Bone marrow (tissue), 2 donors: ENCODE results near the gene ZNF740.

ENCODE experiments used
- DNase-seq, 2 donors: peaks; one replicate each; lab custom pipeline; 2025; lab: John Stamatoyannopoulos, UW

The ZNF740 gene

DNA sequence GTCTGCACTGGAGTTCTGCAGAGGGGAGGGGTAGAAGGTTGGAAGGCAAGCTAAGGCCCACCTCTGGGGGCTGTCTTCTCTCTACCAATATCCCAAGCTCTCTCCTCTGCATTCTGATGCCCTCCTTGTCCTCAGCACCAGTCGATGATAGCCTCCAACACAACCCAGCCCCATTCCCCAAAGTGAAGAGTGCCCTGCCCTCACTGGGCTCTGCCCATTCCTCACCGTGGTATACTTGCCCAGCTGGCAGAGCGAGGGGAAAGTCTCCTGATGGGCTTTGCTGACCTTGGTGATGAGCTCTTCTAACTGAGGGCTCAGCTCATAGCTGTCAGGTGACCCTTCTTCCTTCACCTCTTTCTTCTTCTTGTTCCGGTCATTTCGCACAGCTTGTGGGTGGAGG lies 33.7 kb downstream of the ZNF740 start:
- DNase-seq, result no peak

DNA sequence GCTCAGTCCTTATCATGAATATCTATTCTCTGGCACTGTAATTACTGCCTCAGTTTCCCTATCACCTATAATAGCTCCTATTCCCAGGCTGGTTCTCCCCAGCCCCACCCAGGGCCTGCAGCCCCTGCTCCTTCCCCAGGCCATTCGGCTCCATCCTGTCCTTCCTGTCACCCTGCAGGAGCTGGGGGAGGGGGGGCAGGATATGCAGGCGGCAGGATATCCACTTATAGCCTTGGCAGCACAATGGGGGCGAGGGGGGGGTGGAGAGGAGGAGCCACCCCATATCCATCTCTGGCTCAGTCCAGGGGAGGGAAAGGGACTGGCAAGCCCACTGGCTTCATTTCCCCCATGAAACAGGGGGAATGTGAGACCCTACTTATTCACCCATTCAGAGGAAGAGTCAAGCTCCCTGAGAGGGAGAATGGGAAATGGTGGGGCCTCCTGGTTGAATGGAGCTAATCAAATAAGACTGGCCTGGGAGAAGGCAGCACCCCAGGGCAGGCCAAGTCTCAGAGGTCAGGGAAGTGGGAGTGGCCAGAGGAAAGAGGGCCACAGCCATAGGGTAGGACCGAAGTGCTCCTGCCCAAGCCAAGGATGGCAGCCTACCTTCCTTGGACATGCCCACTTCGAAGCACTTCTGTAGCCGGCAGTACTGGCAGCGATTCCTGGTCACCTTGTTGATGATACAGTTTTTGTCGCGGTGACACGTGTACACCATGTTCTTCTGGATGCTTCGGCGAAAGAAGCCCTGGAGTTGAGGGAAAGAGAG lies 34.3 kb downstream of the ZNF740 start:
- no peak for DNase-seq

DNA sequence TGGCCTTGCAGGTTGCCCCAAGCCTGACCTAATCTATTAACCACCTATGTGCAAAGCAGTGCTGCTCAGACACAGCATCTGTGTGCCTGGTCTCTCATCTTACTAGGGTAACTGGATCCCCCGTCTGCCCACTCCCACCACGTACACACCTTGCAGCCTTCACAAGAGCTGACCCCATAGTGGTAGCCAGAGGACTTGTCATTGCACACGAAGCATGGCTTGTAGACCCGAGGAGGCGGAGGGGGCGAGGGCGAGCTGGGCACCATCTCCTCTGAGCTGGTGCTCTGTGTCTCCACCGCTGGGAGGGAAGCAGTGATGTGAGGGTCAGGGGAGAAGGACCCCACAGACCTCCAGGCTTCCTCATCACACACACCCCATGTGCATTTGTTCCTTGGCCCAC lies 35.0 kb downstream of the ZNF740 start:
- no peak for DNase-seq

DNA sequence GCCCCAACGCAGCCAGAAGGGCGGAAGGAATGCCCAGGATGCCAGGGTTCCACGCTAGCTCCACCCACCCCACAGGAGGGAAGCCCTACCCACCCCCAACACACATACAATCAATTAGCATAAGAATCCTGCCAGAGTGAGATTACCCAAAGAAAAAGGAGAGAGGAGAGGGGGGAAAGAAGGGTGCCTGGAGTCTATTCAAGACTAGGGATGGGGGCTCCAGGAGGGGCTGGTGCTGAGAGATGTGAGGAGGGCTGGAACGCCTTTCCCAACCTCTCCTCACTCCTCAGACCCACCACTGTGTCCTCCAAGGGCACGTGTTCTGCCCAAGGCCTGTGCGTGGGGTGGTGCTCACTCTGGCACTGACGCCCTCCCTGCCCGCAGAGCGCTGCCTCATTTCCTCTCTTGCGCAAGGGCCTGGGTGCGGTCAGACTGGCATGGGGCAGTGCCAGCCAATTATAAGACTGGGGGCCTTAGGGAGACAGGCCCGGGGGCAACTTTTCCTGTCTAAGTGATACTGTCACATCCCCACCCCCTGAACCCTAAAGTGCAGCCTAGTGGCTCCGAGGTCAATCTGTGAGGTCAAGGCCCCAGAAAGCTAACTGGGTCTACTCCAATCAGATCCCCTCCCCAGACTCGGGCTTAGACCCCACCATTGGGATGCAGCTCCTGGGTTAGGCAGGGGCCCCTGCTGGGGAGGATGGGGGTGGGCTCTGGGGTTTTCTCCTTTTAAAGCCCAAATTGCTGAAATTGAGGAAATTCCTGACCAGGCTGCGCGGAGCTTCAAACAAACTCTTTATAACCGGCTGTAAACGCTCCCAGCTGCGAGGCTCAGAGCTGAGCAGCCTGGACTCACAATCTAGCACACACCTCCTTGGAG lies 36.8 kb downstream of the ZNF740 start:
- DNase-seq, result peak; percentile 34 to 58

DNA sequence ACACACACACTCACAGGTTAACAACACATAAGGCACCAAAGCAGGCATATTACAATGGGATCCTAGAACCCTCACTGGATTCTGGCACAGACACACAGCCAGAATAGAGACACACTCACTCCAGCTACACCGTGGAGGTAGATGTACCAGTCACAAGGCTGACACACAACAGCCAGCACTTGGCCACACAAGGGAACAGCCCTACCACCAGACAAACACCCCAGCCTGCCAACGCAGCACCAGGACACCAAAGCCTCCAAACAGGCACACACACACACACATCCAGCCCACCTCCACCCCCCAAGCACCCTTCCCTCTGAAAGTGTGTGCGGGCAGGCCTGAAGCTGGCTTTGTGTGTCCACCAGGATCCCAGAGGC lies 37.4 kb downstream of the ZNF740 start:
- DNase-seq, result no peak

DNA sequence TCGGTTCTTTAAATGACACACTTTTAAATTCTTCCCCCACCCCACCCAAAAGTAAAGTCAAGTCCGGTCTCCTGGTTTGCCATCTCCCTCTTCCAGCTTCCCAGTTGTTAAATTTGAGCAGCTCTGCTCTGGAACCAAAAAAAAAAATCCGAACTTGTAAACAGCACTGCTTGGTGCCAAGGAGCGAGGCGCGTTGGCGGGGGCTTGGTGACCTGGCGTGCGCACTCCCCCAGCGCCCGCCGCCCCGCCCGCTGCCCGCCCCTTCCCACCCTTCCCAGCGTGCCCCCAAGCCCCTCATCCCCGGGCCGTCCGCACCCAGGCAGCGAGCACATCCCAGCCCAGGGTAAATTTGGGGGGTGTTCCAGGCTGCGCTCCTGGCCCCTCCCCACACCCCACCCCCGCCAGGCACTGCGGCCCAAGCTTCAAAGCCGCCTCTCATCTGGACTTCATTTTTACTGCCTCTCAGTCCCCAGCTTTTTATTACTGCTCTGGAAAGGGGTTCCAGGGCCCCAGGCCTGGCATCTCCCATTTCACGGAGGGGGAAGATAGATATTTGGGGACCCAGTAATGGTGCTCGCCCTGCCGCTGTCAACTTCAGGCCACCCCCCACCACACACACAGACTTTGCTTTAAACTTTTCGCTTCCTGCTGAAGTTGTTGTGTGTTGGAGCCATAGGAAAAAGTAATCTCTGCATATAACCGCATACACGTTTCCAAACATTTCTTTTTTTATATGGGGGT lies 38.2 kb downstream of the ZNF740 start:
- DNase-seq, result no peak

DNA sequence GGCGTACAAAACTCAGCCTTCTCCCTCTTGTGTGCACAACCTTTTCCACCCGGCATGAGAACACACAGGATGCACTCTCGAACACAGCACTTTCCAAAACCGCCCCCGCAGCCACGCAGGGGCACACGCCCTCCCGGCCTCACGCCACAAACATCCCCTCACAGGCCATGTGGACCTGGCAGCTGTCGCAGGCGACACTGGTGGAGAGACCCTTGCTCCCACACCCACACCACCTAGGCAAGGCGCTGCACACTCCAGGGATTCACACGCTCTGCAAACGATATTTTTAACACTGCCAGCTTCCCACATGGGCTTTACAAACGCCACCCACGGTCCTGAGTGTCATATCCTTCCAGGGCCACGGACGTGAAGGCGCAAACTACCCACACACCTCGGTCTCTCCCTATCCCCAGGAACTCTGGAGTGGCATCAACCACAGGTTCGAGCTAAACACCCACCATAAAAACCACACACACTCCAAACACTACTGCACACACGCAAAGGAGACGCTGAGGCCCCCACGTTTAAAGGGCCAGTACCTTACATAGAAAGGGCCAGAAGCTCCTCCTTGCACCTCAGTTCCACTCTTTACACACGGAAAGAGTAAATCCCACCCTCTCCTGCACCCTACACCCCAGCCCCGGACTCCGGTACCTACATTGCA lies 38.9 kb downstream of the ZNF740 start:
- DNase-seq, result no peak

DNA sequence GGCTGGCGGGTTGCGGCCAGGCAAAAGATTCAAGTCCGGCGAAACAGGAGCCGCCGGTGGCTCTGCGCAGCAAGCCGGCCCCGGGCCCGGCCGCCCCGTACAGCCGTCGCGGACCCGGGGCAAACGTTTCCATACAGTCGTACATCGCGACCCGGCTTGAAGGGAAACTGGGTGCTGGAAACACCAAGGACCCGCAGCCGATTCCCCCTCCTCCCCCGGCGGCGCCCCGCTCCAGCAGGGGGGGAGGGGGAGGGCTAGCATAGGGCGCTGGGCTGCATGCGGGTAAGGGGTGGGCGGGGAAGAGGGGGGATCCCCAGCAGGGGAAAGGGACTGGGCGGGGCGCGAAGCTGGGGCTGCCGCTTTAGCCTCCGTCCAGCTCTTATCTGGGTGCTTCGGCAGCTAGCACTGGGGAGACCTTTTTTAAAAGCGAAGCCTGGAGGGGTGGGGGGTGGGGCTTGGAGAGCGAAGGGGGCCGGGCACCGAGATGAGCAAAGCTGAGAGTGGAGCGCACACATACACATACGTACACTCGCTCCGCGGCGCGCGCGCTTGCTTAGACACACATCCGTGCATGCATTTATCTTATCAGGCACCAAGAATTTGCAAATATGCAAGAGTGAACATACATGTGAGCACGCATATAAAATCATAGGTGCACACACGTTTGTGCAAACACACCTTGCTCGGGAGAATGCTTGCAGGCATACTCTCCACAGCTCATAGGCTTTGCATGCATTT lies 39.6 kb downstream of the ZNF740 start:
- DNase-seq, result peak; percentile 21 to 54

DNA sequence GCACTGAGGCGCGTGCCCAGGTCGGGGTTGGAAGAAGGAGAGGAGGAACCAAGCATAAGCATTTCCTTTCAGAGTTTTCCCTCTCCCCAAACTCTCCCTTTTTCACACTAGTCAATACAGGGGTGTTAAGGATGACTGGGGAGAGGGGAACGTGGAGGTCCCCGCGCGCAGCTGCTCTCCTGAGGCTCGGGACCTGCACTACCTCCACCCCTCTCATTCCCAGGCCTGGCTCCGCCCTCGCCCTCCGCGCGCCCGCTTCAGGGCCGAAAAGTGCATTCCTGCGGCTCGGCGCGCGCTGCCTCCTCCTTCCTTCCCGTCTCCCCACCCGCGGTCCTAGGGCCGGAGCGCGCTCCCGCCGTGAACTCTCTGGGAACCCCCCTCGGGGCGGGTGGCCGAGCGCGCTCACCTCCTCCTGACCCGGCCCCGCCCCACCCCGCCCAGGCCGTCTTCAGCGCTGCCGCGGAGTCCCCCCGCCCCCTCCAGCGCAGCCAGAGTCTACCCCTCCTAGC lies 40.2 kb downstream of the ZNF740 start:
- DNase-seq, result peak; percentile 77 to 86

DNA sequence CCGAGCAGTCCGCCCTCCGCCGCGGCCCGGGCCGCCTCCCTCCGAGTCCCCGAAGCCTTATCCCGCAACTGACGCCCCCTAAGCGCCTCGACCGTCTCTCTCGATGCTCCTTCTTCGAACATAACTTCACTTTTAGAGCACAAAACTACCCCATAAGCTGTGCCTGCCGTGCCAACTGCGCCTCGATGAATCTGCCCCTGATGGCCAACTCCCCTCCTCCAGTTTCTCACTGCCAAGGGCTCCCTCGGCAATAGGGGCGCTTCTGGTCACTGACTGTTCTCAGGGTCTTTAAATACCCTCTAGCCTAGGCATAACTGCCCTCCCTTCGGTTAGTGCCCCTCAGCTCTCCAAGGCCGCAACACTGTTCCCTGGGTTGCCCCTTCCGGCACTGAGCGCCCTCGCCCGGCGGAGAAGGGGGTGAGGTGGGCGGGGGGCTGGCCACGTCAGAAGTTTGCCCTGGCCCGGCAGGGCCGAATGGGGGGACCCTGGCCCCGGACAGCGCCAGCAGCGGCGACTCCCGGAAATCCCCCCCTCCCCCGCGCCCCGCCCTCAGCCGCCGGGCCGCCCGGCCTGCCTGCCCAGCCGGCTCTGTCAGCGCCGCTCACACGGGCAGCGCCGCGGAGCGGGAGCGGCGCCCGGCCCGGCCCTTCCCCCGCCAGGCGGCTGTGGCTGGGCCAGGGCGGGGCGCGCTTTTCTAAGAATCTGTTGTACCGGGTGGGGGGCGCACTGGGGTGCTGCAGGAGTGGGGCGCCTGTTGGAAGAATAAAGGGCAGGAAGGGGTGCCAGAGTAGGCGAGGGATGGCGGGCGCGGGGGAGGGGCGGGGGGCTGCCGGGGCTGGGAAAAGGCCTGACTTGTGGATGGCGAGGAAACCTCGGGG lies 40.9 kb downstream of the ZNF740 start:
- peak; percentile 59 to 86 for DNase-seq

DNA sequence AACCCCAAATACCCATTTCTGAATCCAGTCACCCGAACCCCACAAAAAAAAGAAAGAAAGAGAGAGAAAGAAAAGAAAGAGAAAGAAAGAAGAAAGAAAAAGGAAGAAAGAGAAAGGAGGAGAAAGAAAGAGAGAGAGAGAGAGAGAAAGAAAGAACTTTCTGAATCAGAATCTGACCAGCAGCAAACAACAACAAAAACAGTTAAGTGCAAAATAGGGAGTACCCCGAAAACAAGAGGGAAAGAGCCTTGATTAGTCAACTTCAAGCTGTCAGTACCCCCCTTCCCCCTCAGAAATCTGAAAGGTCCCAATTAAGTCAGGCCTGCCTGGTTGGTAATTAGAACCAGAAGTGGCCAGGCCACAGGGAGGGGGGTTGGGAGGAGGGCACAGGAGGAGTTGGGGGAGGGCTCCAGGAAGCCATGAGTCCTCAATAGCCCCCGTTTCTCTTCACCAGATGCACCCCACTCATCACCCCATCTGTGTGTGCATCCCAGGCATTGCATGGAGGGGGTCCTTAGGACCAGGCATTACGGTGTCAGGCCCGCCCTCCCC lies 41.7 kb downstream of the ZNF740 start:
- DNase-seq, result no peak

DNA sequence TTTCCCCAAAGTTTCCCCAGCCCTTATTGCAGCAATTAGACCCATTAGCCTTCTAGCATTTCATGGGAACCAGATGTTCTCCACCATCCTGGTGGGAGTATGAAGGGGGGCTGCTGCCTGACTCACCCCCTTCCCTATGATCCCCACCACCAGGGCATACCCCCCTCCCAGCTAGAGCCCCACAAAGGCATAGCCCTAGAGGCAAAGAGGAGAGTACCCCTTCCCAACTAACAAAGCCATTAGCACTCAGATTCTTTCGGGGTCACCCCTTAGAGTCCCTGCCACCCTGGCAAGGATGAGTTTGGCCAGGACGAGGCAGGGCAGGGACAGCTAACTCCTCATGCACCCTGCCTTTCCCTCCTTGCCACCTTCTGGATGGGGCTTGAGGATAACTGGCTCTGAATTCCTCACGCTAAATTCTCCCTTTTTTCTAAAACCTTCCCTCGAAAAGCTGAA lies 42.3 kb downstream of the ZNF740 start:
- no peak for DNase-seq

DNA sequence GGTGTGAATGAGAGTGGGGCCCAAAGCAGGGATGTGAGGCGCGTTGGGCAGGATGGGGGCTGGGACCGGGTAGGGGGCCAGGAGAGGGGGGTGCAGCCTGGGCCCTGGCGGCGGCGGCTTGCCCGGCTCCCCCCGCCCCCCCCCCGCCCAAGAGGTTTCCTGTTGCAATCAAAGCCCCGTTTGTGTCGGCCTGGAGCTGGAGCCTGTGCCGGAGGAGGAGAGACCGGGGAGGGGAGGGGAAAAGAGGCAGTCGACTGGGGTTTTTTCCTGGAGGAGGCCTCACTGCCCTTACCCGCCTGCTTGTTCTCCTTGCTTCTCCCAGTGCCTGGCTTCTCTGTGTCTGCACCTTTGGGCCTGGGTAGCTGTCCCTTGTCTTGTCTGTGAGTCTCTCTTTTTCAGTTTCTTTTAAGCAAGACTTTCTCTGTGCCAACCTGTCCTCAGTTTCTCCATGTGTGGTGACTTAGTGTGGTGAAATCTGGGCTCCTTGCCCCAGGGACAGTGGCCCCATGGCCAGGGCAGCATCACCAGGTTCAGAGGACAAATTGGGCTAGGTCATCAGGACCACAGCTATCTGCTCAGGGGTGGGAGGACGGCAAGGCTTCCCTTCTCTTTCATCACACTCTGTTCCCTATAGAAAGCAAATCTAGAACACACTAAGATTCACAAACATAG lies 43.0 kb downstream of the ZNF740 start:
- DNase-seq, result peak in 1 of 2 donors; percentile 16

DNA sequence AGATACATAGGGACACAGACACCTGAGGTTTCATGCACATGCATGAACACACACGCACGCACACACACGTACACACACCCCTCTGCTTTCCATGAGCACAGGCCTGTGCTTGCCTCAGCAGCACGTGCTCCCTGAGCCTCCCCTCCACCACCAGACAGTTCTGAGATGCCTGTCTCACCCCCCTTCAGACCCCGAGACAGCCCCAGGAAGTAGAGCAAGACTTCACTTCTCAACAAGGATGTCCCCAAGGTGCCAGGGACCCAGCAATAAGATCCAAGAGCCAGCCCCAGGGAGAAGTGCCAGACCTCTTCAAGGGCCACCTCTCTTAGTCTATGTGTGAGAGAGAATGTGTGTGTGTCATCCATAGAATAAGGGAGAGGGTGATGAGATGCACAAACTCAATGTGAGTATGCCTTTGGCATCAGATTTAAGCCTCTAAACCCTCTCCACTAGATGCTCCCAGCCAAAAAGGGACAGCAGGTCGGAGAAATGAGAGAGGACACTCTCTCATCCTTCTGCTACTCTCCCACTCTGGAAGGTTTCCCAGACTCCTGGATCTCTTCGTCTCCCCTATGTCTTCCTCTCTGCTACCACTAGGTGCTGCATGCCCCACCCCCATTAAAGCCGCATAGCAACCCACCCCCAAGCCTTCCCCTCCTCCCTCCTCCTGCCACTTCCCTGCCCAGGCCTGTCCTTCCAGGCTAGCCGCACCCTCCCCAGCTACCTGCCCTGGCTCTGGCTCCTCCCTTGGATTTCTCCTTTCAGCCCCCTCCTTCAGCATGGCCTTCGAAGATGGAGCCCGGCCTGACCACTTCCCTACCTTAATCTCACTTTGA lies 43.8 kb downstream of the ZNF740 start:
- DNase-seq, result no peak

DNA sequence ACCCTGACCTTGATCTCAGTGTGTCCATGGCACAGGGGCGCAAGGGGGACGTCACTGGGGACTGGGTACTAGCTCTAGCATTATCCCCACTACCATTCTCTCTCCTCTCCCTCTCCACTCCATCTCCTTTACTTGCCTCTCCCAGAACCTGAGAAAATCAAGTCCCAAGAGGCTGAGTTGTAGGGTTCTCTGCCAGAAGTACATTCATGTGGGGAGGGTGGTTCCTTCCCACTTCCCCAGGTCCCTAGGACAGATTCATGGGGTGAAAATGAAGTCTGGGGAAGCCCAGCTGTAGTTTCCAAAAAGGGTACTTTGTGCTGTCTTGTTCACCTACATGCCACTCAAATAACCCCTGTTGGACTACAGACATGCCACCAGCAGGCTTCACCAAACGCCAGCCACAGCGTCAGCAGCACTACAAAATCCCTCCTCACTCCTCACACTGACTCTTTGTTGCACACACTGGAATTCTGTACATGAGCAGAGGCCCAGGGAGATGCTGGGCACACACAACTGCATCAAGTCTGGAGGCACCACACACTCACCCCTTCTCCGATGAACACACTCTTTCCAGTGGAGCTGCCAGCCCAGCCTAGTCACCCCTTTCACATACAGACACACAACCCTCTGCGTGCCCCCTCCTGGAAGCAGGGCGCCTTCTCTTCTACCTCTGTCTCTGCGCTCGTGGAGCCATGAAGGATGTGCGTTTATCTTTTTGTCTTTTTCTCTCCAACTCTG lies 44.5 kb downstream of the ZNF740 start:
- no peak for DNase-seq

DNA sequence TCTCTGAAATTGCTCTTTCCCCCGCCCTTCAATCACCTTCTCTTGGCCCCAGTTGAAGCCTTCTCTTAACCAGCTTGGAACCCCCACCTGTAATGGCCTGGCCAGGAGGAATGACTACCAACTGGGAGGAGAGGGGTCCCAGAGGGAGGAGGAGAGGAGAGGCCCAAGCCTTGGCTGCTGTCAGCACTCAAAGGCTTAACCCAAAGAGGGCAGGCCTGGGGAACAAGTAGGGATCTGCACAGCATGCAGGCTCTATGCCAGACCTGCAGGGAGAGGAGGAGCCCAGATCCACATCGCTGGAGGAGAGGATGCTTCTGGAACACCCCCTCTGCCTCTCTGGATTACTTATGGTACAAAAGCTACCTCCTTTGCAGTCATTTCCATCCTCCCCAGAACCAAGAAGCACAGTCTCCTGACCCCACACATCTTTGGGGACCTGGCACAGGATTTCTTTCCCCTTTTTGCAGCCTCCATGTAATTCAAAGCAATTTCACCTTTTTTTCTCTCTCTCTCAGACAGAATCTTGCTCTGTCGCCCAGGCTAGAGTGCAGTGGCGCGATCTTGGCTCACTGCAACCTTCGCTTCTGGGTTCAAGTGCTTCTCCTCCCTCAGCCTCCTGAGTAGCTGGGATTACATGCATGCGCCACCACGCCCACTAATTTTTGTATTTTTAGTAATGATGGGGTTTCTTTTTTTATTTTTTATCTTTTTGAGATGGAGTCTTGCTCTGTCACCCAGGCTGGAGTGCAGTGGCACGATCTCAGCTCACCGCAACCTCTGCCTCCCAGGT lies 45.3 kb downstream of the ZNF740 start:
- DNase-seq, result no peak

DNA sequence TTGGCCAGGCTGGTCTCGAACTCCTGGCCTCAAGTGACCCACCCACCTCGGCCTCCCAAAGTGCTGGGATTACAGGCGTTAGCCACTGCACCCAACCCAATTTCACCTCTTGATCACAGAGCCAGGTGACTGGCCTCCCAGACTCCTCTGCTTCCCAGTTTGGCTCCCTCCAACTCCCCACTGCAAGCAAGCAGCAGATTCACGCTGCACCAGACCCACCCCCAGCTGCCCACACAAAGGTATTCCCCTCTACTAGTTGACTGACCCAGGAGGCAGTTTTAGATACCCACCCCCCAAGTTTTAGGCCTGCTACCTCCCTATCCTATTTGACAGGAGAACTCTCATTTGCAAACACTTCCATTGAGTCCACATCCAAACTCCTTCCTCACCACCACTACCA lies 46.3 kb downstream of the ZNF740 start:
- DNase-seq, result no peak
